GM21390 (cell line): Measurements from ENCODE around the gene OR2A7.
"Not testable (repeated sequence)": the region's sequence is repeated elsewhere in the genome, so short reads cannot be mapped to it uniquely, and the experiment has no call there.

Experiments used
- ATAC-seq: cut with Tn5 transposase; IDR thresholded peaks from one replicate; pipeline ENCODE4 v1.9.1; 2021; ENCODE audit not compliant: unreplicated experiment

OR2A7 gene

DNA sequence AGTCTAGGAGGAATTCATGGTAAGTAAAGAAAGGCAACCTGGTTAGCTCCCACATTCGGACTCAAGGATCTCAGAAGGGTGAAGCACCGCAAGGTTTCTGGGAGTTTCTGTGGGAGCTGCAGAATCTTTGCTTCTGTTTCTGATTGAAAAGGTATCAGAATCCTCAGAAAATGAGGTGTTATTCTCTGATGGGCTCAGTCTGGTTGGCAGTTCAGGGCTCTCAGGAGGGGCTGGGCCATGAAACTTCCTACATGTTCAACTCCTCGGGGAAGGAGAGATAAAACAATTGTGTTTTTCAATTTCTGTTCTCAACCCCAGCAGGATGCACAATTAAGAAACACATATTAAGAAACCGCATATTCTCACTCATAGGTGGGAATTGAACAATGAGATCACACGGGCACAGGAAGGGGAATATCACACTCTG lies 9.1 kb downstream of the OR2A7 start:
- ATAC-seq, result no peak

DNA sequence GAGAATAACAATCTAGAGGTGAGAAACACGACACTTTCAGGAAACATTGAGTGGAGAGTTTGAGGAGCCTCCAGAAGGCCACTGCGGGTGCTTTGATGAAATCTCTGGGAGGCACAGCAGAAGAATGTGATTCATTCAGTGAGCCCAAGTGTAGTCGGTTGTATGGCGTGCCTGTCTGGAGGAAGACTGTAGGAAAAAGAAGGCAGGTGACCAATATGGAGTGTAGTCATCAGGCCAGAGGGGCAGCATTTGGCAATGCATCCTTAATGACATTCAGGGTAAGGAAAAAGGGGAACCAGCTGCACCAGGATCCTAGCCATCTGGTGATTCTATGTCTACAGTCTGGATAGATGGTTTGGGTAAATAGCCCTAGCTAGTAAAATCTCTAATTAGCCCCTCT lies 12.3 kb downstream of the OR2A7 start:
- not testable (repeated sequence) for ATAC-seq

DNA sequence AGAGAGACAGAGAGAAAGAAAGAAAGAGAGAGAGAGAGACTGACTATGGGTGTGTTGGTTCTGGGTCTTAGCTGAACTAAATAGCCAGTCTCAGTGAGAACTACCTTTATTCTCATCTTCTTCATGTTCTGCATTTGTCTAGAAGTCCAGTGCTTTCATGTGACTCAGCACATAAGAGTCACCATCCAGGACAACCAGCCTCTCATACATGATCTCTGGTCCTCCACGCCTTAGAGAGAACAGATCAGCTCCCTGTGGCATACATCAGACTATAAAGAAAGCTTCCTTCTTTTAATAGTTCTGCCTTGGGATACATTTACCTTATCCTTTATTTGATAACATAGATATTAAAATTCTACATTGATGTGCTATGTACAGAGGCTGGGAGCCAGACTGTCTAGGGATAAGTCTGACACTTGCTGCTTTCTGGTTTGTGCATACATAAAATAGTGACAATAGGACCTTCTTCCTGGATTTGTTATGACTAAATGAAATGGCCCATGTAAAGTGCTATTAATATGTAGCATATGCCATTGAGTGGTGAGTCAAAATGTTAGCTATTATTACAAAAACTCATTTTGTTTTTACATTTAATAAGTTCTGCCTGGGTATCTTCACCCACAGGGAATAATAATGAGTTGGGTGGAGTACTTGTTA lies 16.8 kb downstream of the OR2A7 start:
- ATAC-seq, result not testable (repeated sequence)

DNA sequence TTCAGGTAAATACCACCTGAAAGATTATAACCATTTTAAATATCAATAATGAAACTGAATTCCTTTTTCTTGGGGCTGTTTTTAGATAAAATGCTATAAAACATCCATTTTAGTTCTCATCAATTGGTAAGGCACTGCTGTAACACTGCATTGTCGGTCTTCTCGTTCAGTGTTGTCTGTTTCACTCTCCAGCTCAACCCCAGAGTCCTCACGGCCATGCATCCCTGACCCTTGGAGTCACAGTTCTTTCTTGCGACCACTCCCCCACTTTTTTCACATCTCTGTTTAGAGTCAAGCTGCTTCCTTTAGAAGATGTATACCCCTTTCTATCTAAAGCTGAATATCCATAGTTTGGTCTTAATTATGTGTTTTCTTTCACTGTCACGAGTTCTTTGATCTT lies 17.6 kb downstream of the OR2A7 start:
- not testable (repeated sequence) for ATAC-seq

DNA sequence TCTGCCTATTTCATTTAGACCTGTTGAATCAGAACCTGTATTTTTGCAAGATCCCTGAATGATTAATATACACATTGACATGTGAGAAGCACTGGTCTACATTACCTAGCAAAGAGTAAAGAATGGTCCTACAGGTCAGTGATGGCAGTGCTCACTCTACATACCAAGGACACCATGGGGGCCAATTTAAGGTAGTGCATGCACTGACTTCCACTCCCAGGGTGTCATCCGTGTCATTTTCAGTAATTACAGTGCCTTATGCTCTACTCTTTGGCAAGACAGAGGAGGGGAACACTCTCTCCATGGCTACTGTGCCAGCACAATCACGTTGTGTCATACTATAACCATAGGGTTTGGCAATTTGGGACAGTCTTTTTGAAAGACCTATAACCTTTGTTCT lies 19.2 kb downstream of the OR2A7 start:
- ATAC-seq, result not testable (repeated sequence)

DNA sequence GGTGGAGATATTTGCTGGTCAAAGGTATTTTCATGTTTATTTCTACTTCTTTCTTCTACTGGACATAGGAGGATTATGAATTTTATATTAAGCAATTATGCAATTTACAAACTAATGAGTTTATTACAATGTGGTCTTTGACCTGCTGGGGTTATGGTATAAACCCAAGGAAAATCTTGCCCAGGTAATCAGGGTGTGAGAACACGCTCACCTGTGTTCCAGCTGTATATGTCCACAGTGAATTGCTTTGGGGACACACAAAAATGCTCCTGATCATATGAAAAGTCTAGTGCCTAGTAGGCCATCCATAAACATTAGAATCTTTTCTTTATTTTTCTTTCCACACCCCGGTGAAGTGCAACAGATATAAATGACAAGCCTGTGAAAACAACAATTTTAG lies 25.2 kb downstream of the OR2A7 start, which contains the start of gene OR2A42:
OR2A42 (minus strand) TSS at position 241 of the 400 bp plus-strand sequence. CDS start 6,762 bp downstream, outside the sequence.
- ATAC-seq, result not testable (repeated sequence)

DNA sequence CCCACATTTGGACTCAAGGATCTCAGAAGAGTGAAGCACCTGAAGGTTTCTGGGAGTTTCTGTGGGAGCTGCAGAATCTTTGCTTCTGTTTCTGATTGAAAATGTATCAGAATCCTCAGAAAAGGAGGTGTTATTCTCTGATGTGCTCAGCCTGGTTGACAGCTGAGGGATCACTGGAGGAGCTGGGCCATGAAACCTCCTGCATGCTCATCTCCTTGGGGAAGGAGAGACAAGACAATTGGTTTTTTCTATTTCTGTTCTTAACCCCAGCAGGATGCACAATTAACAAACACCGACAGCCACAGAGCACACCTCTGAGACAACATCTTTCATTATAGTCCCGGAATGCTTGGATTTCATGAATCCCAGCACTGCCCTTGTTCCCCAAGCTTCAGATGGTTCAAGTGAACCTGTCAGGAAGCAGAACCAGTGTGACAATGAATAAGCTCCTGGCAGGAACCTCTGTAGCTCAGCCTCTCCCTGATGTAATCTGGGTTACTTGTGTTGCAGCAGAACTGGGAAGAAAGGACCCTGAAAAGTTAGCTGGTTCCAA lies 26.0 kb downstream of the OR2A7 start:
- not testable (repeated sequence) for ATAC-seq

DNA sequence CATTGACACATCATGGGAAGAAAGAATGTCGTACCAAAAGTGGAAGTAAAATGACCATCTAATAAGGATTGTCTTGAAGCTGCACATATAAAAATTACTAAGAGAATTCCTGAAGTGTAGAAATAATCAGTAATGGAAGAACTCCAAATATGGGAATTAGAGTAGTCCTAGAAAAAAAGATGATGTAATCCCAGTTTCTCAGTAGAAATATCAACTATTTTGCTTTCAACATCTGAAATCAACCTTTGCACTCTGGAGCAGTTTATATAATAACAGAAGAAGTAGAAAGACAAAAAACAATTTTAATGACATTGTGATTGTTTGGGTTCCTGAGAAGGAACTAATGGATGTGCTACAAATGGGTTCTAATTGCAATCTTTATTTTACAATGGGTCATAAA lies 31.6 kb downstream of the OR2A7 start:
- not testable (repeated sequence) for ATAC-seq

DNA sequence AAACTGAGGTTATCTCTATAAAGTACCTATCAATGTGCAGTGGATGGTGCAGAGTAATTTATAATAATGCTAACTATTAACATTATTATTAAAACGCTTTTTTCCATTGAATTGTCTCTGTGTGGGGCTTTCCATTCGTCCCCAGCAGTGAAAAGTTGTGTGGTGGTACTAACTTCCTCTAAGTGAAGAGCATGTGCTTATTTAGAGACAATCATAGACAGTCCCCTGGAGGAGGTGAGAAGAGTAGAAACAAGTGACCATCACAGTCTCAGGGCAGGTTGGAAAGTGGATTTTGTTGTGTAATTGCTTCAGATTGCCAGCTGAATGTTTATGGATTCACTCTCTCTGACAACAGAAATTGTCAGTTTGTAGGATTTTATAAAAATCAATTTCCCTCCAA lies 33.6 kb downstream of the OR2A7 start:
- ATAC-seq, result not testable (repeated sequence)

DNA sequence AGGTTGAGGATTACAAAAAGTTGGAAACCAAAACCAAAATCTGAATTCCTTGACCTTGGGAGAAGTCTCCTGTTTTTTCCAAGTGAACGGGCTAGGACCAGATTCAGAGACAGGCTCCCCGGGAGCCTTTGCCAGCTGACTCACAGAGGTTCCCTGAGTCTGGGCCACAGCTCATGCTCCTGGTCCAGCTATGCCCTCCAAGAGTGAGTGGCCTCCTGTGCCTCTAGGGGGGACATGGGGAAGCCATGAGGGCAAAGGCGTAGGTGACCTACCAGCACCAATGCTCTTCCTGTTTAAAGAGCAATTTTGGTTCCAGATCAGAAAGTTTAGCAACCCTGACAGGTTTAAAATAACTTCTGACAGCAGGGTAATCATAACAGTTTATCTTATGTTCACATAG lies 35.8 kb downstream of the OR2A7 start:
- not testable (repeated sequence) for ATAC-seq

DNA sequence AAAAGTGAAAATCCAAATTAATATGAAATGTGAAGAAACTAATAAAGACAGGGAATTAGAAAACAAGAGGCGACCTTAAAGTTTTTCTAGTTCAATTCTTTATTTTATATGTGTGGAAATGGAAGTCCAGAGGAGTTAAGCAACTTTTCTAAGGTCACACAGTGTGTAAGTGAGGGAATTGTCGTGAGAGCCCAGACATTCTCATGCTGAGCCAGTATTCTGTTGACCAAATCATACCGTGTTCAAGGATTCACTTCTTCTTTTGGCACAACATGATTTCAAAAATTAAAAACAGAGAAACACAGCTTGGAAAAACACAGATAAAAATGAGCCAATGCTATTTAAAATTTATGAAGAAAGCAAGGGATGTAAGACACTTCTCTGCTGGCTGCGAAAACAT lies 37.7 kb downstream of the OR2A7 start:
- ATAC-seq, result not testable (repeated sequence)

DNA sequence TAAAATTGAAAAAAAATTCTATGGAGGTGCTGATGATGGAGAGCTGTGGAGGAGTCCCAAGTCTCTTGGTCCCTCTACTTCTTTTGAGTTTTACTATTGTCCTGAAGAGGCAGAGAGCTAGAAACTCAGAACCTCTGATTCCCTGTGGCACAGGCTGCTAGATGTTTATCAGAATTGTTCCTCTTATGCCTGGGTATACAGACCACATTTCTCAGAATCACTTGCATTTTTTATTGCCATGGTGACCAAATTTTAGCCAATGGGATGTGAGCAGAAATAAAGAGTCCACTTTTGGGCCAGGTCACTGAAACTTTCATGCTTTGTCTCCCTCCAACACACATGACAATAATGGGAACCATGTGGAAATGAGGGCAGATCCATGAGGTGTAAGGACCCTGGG lies 40.9 kb downstream of the OR2A7 start:
- not testable (repeated sequence) for ATAC-seq

DNA sequence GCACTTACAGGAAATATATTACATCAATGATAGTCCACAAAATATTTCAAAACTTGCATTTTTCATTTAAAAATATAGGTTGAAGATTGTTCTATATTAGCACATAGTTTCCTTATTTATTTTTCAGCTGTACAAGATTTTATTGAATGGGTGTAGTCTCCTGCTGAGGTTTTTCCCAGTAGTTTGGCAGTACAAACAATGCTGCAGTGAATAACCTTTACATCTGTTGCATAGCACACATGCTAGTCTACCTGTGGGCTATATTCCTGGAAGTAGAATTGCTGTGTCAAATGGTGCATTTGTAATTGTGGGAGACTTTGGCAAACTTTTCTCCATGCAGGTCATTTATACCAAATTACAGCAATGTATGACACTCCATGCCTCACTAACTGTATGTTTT lies 44.1 kb downstream of the OR2A7 start:
- not testable (repeated sequence) for ATAC-seq

DNA sequence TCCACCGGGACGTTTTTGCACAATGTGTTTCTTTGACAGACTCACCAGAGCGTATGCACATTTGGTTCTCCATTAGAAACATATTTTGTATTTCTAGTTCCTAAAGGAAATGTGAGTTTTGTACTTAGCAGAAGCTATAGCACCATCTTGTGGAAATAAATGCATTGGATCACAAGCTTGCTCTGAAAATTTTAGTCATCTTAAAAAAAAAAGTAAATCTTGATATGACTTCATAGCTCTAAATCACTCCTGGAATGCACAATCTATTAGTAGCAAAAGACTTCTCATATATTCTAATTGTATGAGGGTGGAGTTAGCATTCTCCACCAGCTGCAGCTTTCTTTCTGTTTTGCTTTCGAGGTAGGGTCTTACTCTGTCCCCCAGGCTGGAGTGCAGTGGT lies 45.4 kb downstream of the OR2A7 start:
- ATAC-seq, result peak; percentile 56

DNA sequence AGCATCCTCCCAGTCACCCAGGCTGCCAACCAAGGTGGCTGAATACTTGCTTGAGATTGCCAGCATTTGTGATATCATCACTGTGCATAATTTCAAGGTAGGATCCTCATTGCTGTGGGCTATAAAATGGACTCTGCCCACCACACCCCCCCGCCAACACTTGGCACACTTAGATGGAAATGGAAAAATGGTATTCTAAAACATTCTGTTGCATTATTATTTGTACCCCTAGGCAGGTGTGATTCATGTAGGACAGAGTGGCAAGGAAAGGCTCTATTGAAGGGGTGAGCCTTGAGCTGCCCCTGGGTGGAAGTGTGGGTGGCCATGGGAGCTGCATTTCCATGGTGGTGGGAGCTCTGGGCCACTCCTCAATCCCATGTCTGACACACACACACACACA lies 46.0 kb downstream of the OR2A7 start:
- ATAC-seq, result not testable (repeated sequence)

DNA sequence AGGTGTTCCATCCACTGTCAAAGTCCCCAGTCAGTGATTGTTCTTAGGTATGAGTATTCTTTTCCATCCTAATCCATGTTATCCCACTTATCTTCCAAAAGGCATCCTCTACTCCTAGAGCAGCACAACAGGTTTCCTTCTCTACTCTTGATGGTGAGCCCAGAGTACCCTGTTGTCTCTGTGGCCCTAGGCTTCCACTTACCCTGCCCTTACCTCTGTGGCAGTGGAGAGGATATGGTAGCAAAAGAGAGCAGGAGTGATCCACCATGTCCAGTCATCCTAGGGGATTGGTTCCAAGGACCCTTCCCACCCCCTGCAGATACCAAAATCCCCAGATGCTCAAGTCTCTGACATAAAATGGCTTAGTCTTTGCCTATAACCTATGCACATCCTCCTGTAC lies 47.4 kb downstream of the OR2A7 start:
- not testable (repeated sequence) for ATAC-seq
